ENCODE data around the gene NAPA.
A peak's percentile ranks its signal among the peaks of the same experiment; 100 is the strongest.

NAPA gene

DNA sequence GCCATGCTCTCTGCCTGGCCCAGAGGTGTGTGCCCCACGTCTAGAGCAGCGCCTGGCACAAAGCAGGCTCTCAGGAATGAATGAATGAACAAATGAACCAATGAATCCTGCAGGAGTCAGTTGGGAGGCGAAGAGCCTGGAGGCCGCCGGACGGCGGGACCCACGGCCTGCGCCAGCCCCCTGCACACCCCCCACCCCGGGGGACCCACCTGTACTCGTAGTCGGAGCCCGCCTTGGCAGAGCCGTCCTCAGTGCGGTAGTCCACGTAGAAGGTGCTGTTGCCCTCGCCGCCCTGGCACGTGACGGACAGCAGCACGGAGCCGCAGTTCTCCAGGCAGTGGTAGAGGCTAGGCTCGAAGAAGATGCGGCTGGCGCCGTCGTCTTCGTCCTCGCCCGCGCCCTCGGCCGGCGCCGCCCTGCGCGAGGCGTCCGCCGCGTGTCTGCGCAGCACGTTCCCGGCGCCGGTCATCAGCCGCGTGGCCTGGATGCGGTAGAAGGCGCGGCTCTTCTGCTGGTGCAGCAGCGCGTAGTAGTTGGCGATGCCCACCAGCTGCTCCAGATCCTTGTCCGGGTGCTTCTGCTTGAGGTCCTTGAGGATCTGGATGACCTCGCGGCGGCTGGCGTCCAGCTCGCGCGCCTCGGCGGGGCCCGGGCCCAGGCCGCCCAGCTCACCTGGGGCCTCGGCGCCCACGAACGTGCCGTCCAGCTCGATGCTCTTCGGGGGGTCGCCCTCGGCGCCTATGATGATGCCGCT is 58.0 kb downstream of the NAPA start:
- DNase-seq, result no peak

DNA sequence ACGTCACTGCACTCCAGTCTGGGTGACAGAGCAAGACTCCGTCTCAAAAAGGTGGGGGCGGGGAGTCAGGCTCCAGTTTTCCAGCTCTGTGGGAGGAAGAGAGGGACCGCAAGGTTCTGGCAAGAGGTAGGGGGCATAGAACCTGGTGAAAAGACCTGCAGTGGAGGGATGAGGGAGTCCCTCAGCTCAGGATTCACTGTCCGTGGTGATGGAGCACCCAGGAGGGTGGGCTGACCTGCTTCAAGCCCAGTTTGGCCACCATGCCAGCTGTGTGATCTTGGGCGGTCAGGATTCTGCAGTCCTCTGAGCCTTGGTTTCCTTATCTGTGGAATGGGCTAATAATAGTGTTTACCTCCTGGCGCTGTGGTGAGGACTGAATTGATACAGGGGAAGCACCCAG is 64.4 kb downstream of the NAPA start:
- no peak for DNase-seq

DNA sequence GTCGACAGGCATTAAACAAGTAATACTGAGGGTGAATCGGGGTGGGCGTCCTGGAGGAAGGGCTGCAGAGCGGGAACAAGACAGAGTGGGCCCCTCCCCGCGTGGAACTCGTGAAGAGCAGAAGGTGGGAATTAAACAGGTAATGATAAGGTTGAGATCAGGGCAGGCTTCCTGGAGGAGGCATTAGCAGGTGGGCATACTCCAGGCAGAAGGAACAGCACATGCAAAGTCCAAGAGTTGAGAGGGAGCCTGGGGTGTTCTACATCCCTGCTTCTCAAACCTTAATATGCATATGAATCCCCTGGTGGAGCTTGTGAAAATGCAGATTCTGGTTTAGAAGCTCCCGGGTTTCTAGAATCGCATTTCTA is 66.5 kb downstream of the NAPA start:
- no peak for DNase-seq

DNA sequence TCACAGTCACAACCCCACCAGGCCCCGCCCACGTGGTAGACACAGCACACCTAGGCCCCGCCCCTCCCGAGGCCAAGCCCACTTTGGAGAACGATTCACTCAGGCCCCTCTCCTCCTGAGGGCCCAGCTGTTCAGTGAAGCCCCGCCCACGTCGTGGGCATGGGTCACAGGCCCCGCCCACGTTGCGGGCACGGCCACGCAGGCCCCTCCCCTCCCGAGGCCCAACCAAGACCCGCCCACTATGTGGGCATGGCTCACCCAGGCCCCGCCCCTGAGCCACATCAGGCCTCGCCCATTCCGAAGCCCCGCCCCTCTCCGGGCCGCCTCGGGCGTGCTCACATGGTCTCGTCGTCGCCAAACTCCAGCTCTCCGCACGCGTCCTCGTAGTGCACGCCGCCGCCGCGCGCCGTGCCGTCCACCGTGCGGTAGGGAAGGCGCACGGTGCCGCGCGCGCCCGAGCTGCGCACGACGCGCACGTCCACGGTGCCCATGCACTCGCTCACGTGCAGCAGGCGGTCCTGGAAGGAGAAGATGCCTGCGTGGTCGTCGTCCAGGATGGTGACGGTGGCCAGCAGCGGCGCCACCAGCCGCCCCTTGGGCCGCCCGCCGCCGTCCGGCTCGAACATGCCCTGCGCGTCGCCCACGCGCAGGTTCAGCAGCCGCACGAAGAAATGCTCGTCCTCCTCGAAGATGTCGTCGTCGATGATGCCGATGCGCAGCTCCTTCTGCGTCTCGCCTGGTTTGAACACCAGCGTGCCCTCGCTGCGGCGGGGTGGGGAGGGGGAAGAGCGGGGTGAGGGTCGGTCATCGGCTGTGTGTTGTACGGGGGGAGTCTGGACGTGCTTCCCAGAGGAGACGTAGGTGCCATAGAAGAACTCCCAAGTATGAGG is 67.1 kb downstream of the NAPA start:
- peak; percentile 87 for DNase-seq

DNA sequence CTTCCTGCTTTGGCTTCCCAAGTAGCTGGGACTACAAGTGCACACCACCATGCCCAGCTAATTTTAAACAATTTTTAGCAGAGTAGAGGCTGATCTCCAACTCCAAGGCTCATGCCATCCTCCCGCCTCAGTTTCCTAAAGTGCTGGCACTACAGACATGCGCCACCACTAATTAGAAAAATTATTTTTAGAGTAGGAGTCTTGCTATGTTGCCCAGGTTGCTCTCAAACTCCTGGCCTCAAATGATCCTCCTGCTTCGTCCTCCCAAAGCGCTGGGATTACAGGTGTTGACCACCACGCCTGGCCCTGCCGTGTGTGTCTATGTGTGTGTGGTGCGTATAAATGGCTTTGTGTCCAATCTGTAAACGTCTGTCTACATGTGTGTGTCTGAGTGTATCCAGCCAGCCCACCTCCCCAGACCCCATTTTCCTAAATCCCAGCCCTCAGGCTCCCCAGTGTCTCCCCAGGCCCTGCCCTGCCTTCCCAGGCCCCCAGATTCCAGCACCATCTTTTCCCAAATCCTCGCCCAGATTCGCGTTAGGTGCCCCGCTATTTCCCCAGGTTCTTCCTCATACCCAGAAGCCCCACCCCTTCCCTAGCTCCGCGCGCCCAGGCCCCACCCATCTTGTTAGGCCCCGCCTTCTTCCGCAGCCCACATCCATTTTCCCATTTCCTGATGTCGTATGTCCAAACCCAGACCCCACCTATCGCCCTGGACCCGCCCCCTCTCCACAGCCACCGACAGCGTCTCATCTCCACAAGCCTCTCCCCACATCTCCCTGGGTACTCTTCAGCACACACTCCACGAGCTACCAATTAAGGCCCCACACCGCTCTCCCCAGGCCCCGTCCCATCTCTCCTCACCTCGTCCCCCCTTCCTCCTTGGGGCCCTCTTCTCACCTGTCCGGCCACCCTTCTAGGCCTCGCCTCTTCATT is 68.1 kb downstream of the NAPA start:
- peak; percentile 52 for DNase-seq

DNA sequence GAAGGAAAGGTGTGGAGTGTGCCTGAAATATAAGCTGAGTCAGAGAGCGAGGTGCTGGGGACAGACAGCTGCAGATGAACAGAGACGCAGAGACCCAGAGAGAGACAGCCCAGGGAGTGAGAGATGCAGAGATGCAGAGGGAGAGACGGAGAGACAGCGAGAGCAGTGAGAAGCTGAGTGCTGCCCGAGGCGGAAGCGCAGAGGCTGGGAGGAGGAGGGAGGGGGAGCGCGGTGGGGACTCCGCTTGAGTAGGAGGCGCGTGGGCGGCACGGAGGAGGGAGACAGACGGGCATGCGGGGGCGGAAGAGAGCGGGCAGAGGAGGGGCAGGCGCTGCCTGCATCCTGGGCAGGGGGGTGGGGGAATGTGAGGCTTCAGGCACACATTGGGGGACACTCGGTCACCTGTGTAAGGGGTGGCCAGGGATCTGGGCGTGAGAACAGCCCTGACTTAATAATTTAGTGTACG is 68.9 kb downstream of the NAPA start:
- peak; percentile 34 for DNase-seq

DNA sequence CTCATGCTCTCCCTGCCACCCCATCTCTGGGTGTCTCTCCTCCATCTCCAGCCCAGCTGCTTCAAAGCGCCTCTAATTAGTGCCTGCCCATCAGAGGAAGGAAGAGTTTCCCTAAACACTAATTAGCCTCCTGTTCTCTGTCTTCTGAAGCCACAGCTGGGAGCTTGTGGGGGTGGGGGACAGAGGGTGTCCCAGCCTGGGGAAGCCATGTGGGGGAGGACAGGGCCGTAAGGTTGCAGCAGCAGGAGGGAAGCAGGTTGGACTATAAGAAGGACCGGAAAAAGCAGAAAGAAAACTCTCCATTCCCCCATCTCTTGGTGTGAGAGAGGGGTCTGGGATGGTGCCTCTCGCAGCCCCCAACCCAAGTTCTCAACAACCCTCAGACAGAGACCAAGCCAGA is 69.3 kb downstream of the NAPA start:
- DNase-seq, result no peak

DNA sequence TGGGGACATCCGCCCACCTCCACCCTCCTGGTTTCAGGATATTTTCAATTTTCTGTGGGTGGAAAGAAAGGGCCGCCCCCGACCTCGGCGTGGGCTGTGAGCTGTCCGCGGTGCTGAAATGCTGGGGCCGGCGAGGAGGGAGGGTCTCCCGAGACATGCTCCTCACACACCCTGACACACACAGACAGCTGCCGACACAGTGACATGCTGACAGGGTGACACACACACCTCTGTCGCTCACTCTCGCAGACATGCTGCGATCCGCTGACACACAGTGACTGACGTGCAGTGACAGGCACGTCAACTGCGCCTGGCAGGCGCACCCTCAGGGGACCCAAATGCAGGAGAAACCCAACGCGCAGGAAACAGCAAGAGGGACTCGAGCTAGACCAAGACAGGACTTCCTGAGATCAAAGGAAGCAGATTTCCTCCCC is 70.5 kb downstream of the NAPA start:
- peak; percentile 22 for DNase-seq

DNA sequence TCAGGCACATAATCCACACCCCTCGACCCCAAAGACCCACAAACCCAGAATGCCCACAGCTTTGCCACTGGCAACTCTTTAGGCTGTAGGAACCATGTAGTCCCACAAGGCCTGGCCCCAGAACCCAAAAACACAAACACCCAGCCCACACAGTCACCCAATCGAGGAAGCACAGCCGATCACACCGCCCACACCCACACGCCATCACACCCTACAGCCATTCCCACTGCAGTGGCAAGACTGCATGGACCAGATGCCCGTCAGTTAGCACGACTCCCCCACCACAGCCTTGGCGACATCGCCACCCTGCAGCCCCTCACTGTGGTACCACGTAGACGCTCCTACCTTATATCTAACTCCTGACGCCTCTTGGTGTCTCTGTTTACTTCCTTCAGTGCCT is 71.5 kb downstream of the NAPA start:
- DNase-seq, result no peak

DNA sequence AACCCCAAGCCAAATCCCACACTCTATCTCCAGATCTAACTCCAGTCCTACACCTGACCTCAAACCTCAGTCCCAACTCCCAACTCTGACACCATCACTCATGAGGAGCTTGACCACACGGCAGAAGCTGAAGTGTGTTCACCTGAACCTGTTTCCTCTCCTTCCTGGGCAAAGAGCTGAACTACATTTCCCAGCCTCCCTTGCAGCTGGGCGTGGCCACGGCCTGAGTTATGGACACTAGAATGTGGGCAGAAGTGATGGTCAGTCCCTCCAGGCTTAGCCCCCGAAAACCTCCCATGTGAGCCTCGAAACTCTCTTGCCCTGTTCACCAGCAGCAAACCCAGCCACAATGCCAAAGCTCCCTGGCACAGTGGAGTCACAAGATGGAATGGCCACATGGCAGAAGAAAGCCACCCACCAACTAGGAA is 76.1 kb downstream of the NAPA start:
- DNase-seq, result no peak

All from stimulated activated CD4-positive, alpha-beta T cell treated with anti-CD3 and anti-CD28 coated beads, Interleukin-1b, Interleukin-23, amount 100 ng/mL, for 48 hours (primary cell).